NCI-H2196 (cell line): ENCODE measurements around the gene SRSF3.
"Not testable (repeated sequence)": the region's sequence is repeated elsewhere in the genome, so short reads cannot be mapped to it uniquely, and the experiment has no call there.

ENCODE experiments used
- DNase-seq: peaks from one replicate; lab custom pipeline; 2025; ENCODE audit not compliant: unreplicated experiment; lab: John Stamatoyannopoulos, UW

Gene SRSF3

DNA sequence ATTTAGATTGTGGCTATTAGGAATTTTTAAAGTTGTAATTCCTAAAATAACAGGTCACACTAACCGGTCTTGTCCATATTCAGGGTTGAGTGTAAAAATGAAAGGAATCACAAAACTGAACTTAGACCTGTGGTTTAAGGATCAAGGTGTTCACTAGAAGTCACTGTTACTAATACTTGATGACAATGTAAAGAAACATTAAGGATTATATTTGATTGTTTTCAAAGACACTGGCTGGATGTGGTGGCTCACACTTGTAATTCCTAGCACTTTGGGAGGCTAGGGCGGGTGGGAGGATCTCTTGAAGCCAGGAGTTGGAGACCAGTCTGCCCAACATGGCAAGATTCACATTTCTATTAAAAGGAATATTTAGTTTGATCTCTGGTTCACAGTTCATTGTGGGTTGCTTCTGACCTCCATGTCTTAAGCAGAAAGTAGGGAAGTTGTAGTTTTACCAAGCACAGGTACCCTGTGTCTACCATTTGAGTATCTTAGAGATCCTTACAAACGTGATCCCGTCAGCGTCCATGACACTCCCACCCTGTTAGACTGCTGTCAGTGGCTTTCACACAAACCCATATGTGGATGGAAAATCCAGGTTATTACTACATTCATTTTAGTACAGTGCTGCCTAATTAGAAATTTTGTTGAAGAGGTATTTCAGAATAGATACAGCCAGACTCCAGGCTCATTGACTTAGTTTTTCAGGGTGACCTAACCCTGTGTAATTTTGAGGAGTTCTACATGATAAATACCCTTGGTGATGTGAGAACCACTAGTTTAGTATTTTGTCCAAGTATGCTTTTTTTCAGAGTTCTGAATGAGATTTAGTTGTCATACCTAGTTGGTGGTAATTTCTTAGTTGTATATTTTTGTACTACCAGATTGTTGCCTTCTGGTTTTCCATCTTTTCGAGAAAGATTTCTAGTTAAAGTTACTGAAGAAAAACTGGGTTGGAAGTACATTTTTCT lies 10.2 kb downstream of the SRSF3 start:
- DNase-seq, result no peak

GRCh38 chr6:36605143-36605542 lies 11.0 kb downstream of the SRSF3 start:
- no peak for DNase-seq

DNA sequence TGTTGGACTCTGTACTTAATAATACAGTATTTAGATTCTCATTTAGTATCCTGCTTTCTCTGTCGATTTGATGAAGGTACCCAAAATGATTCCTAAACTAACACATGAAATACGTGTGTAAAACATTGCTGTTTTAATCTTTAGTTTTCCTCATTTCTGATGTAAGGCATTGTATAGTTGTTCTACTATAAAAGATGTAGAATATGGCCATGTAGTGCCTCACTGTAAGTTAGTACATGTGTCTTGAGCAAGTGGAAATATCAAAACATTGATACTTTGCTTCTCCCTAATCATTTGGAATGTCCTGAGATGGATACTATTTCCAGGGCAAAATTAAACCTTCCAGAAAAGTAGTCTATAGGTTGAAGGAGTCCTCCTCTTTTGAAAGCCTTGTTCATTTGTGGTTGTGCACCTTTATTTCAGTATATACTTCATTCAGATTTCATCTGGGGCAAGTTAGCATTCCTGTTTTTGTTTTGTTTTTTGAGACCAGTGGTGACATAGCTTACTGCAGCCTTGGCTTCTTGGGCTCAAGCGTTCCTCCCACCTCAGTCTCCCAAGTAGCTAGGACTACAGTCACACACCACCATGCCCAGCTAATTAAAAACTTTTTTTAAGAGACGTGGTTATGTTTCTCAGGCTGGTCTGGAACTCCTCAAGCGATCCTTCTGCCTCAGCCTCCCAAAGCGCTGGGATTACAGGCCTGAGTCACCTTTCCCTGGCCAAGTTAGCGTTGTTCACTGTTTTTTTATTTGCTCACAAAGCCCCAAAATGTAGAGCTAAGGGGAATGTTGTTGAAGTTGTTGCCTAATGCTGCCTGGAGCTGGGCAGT lies 11.6 kb downstream of the SRSF3 start:
- no peak for DNase-seq

- DNase-seq, result peak; percentile 44
Measured at GRCh38 chr6:36607305-36607682, 13.1 kb downstream of the SRSF3 start.

DNA sequence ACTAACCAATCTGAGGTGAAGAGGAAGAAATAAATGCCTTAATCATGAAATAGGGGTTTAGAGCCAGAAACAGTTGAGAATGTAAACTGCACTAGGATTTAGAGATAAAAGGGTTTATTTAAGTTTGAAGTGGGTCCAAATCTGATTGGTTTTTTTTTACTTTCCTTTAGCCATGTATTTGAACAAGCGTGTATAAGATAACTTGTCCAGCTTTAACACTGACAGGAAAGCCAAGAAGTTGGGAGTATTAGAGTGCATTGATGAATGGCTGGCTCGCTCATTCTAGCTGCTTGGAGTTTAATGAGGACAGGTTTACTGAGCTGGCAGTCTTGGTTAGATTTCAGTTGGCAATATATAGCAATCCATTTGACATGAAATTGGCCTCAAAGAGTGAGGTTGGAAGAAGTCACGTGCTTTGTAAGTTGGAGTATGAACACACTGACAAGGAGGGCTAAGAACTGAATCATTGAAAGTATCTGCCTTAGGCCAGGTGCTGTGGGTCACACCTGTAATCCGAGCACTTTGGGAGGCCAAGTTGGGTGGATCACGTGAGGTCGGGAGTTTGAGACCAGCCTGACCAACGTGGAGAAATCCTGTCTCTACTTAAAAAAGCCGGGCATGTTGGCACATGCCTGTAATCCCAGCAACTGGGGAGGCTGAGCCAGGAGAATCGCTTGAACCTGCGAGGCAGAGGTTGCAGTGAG lies 13.7 kb downstream of the SRSF3 start:
- DNase-seq, result peak; percentile 77

- DNase-seq, result no peak
Measured at GRCh38 chr6:36608788-36609563, 14.8 kb downstream of the SRSF3 start.

DNA sequence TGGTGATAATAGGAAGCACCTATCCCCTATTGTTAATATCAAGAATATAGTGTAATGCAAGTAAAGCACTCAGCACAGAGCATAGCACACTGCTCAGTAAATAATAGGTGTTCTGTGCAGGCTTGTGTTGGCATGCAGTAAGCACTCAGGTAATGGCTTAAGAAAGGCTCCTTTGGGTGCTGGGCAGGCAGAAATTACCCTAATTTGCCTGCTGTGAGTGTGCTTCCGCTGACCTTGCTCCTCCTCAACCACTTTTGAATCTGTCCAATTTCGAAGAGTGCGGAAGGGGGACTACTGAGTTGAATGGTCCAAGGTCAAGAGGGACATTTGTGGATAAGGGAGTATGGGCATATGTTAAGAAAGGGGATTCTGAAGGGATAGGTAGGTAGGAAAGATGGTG lies 15.4 kb downstream of the SRSF3 start:
- DNase-seq, result no peak

DNA sequence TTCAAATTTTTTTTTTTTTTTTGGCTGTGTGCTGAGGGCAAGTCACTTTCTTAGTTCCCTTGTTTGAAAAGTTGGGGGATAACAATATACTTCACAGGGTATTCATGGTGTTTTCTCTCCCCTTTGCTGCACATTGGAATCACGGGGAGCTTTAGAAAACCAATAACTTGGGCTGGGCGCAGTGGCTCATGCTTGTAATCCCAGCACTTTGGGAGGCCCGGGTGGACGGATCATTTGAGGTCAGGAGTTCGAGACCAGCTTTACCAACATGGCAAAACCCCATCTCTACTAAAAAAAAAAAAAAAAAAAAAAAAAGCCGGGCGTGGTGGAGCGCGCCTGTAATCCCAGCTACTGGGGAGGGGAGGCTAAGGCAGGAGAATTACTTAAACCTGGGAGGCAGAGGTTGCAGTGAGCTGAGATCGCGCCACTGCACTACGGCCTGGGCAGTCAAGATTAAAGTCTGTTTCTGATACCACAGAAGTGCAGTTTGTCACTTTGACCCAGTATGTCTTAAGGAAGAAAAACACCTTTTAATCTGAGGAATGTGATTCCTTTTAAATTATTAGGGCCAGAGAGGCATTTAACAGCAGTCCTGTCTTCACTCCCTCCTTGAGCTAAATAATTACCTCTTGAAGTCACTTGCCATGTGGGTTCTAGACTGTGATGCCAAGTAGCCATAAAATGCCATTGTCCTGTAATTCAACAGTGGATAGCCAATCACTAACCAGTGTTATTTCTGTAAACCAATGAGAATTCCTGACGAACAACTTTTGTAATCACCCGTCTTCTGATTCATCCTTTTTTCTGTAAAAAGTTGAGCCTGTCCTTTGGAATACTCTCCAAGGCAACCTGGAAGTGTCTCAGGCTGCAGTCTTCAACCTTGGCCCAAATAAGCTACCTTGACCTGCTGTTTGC lies 16.1 kb downstream of the SRSF3 start:
- no peak for DNase-seq

GRCh38 chr6:36610956-36611336 lies 16.8 kb downstream of the SRSF3 start:
- DNase-seq, result no peak

DNA sequence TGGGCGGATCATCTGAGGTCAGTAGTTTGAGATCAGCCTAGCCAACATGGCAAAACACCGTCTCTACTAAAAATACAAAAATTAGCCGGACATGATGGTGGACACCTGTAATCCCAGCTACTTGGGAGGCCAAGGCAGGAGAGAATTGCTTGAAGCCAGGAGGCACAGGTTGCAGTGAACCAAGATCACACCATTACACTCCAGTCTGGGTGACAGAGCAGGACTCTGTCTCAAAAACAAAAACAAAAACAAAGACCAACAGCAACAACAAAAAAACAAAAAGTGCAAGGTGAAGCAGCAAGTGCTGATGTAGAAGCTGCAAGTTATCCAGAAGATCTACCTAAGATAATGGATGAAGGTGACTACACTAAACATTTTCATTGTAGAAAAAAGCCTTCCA lies 17.5 kb downstream of the SRSF3 start:
- DNase-seq, result not testable (repeated sequence)

DNA sequence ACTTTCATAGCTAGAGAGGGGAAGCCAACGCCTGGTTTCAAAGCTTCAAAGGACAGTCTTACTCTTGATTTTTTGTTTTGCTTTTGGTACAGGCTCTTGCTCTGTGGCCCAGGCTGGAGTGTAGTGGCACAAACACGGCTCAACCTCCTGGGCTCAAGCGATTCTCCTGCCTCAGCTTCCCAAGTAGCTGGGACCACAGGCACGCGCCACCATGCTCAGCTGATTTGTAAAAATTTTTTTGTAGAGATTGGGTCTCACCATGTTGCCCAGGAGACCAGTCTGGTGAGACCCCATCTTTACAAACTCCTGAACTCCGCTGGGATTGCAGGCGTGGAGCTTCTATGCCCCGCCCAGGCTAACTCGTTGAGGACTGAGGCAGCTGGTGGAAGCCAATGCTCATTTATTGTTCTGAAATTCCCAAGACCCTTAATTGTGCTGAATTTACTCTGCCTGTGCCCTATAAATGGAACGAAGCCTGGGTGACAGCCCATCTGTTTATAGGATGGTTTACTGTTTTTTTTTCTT lies 18.0 kb downstream of the SRSF3 start:
- no peak for DNase-seq

- DNase-seq, result no peak
Measured at GRCh38 chr6:36613200-36613995, 19.2 kb downstream of the SRSF3 start.

GRCh38 chr6:36615018-36615761 lies 21.0 kb downstream of the SRSF3 start:
- DNase-seq, result peak; percentile 59

DNA sequence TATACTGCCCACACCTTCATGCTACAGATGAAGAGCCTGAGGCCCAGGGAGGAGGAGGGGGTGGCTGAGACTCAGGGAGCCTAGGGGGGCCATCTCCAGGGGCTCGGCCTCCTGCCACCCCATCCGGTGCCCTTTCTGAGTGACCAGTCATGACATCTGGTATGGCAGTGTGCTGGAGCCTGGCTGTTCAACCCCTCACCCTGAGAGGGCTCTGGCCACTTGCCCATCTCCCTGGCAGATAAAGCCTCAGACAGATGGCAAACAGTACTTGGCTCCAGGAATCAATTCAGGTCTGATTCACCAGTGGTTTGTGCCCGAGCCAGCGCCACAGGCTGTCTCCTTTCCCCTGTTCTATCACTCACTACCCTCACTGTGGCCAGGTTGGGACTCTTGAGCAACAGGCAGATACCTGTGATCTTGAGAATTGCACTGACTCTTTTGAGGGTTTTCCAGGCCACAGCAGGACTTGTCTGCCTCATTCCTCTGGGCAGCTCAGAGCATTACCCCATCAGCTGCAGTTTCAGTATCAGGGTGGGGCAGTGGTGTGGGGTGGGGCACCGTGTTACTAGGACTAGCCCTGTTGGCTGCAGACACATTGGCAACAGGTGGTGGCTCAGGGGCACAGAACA lies 22.8 kb downstream of the SRSF3 start:
- DNase-seq, result peak; percentile 95

GRCh38 chr6:36618366-36619355 lies 24.5 kb downstream of the SRSF3 start:
- DNase-seq, result no peak

- DNase-seq, result no peak
Measured at GRCh38 chr6:36621371-36621855, 27.3 kb downstream of the SRSF3 start.
